ENCODE data around the gene EMC7.
"Not testable (repeated sequence)": the region's sequence is repeated elsewhere in the genome, so short reads cannot be mapped to it uniquely, and the experiment has no call there.

The EMC7 gene

DNA sequence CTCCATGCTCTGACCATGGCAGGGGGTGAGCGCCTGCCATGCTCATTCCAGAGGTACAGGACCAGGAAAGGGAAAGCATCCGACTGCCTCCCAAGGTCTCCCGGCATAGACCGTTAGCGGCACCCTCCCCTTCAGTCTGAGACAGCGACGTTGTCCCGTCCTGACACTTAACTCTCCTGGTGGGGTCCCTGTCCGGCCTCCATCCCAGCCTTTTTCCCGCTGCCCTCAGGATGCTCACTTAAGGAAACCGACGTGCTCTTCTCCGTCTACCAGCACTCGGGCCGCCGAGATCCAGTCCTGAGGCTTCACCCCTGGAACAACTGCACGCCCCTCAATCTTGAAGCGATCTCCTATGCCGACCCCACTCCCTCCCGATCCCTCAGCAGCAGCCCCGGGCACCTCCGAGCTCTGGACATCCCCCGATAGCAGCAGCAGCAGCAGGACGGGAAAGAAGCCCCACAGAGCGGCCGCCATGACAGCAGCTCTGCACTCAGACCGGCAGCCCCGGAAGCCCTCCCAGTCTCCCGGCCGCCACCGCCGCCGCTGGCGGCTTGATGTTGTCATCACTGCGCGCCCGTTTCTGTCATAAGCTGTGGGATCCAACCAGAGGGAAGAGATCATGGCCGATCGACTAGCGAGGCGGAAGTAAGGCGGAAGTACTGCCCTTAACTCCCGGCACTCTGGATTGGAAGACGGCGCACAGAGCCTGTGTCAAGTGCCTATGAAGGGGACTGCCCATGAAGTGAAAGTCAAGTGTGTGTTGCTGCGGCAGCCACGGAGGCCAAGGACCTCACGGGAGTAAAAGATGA lies at the start of gene EMC7, which contains the start of gene PGBD4:
EMC7 (minus strand) TSS at position 497 of the 809 bp plus-strand sequence; CDS start at position 474, 23 bp downstream.
PGBD4 (plus strand) TSS at position 718 of the 809 bp plus-strand sequence. CDS start 449 bp downstream, outside the sequence.
- FAIRE-seq (peak; percentile 99), DNase-seq (ENCODE audit: extremely low spot score, insufficient read length, low read depth) (peak; percentile 85)

DNA sequence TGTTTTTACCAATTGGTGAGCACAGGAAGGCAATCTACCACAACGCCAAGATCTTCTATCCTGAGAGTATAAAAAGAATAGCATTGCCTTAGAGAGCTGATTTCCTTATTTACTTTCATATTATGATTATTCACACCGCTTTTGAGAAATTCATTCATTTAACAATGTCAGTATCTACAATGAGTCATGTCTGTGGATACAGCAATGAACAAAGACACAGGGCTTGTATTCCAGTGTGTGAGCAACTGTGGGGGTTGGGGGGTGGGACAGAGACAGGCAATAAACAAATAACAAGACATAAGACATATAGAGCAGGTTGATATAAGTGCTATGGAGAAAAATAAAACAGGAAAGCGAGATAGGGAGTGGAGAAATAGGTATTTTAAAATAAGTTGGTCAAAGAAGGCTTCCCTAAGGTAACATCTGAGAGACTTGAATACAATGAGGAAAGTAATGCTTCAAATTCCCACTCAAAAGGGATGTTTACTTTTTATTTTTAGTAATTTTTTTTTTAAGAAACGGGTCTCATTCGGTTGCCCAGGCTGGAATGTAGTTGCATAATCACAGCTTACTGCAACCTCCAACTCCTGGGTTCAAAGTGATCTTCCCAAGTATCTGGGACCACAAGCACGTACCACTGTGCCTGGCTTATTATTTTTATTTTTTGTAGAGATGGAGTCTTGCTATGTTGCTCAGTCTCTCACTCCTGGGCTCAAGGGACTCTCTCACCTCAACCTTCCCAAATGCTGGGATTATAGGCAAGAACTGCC lies 45.9 kb upstream of the EMC7 start:
- FAIRE-seq: no peak
- no peak for DNase-seq (ENCODE audit: extremely low spot score, insufficient read length, low read depth)

DNA sequence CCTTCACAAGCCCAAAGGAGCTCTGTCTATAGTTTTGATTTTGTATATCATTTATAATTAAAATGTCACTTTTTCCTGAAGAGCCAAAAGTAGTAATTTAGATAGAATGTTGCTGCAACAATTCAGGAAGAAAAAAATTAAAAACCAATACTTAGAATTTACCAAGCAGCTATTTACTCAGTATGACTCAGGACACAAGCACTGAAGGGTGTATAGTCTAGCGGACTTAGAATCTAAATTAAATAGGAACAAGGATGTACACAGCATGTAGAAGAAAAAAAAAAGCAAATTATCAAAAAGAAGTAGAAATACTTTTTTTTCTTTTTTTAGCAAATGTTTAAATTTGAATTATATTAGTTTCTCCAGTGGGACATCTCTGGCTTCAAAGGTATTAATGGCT lies 31.8 kb upstream of the EMC7 start:
- DNase-seq (ENCODE audit: extremely low spot score, insufficient read length, low read depth) (no peak), FAIRE-seq (no peak)

DNA sequence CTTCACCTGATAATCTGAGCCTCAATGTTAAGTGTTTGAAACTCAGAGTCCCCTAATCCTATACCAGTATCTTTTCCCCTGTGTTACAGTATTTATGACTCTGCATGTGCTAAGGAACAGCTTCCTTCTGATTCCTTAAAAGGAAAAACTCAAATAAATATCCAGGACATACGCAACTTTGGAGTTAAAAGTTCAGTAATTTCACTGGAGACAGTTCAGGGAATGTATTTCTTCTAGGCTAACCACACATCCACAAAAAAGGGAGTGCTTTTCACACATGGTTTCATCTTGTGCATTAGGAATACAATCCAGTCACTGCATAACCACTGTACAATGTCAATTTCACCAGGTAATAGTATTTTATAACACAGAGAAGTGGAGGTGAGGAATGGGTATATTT lies 31.2 kb upstream of the EMC7 start:
- FAIRE-seq (no peak), DNase-seq (ENCODE audit: extremely low spot score, insufficient read length, low read depth) (no peak)

DNA sequence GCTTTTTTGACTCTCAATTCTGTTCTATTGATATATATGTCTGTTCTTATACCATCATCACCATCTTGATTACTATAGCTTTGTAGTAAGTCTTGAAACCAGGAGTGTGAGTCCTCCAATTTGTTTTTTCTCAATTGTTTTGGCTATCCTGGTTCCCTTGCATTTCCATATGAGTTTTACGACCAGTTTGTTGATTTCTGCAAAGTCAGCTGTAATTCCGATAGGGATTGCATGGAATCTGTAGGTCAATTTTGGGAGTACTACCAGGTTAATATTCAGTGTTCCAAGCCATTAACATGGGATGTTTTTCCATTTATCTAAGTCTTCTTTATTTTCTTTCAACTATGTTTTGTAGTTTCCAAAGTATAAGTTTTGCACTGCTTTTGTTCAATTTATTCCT lies 27.2 kb upstream of the EMC7 start:
- no peak for FAIRE-seq

DNA sequence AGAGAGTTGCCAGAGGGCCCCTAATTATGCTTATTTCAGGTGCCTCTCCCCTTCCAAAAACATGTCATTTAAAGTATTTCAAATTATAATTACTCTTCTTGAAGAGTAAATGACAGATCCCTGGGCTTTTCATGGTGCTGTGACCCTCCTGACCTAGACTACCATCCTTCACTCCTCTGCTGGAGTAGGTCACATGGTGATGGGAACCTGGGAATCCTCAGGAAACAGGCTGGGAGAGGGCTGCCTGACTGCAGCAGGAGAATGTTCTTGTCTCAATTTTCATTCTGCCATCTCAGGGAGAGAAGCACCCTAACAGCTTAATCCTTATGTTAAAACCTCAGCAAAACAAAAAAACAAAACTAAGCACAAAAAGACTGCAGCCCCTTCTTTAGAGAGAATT lies 24.9 kb upstream of the EMC7 start:
- no peak for FAIRE-seq
- no peak for DNase-seq (ENCODE audit: extremely low spot score, insufficient read length, low read depth)

More for the DNA sequence above, 27.2 kb upstream of the EMC7 start:
- DNase-seq (ENCODE audit: extremely low spot score, insufficient read length, low read depth): no peak

DNA sequence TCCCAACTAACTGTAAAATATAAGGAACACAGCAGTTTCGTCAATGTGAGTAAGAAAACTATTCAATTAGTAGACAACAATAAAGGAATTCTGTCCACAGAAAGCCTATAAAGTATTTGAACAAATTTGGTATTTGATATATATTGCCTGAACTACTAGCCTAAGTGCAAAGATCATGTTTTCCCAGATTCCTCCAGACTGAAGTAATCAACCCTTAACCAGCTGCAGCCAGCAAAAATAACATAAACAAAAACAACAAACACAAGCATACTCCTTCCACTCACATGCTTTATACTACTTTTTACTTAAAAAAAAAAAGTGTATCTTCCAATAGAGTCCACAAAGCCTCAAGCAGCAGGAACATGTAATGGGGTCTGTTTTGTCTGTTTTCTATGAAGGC lies 24.3 kb upstream of the EMC7 start:
- no peak for FAIRE-seq
- no peak for DNase-seq (ENCODE audit: extremely low spot score, insufficient read length, low read depth)

DNA sequence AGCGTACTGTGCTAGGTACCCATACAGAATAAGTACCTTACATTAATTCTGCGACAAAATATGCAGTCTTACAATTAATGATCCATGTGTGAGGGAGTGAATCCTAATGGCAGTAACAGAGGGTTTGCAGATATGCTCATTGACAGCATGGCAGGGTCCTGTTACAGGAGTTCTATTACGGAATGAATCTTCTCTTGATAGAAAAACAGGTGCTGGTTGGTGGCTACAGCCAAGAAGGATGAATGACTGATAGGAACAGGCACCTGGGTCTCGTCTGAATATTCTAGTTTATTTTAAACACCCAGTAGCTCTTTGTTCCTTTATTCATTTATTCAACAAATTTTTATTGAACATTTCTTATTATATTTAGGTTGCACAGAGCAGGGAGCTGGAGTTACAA lies 23.0 kb upstream of the EMC7 start:
- DNase-seq (ENCODE audit: extremely low spot score, insufficient read length, low read depth) (no peak), FAIRE-seq (no peak)

DNA sequence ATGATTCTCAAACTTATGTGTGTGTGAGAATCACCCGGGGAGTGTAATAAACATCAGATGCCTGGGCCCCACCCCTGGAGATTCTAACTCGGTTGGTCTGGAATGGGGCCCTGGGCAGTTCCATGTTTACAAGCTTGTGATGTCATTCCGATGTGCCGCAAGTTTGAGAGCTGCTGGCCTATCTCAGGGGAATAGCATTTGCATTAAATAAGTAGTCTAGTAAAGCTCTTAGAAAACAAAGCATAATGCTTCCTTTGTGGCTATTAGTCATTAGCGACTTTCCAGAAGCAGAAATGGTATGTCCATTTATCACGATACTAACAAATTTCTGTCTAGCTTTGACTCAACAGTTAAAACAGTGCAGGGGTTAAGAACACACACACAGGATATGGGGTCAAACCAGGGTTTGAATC lies 21.1 kb upstream of the EMC7 start:
- DNase-seq (ENCODE audit: extremely low spot score, insufficient read length, low read depth) (no peak), FAIRE-seq (no peak)

DNA sequence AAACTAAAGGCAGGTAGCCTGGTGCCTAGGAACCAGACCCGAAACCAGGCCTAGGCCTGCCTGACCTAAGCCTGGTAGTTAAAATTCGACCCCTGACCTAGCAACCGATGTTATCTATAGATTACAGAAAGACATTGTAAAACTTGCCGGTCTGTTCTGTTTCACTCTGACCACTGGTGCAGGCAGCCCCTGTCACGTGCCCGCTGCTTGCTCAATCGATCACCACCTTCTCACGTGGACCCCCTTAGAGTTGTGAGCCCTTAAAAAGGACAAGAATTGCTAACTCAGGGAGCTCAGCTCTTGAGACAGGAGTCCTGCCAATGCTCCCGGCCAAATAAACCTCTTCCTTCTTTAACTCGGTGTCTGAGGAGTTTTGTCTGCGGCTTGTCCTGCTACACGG lies 20.1 kb upstream of the EMC7 start:
- not testable (repeated sequence) for FAIRE-seq

DNA sequence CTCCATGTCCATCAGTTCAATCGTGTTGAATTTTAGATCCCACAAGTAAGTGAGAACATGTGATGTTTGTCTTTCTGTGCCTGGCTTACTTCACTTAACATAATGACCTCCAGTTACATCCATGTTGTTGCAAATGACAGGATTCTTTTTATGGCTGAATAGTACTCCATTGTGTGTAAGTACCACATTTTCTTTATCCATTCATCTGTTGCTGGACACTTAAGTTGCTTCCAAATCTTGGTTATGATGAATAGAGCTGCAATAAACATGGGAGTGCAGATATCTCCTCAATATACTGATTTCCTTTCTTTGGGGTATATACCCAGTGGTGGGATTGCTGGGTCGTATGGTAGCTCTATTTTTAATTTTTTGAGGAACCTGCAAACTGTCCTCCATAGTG lies 18.8 kb upstream of the EMC7 start:
- not testable (repeated sequence) for FAIRE-seq; DNase-seq (ENCODE audit: extremely low spot score, insufficient read length, low read depth)

More for the DNA sequence above, 20.1 kb upstream of the EMC7 start:
- DNase-seq (ENCODE audit: extremely low spot score, insufficient read length, low read depth): not testable (repeated sequence)

DNA sequence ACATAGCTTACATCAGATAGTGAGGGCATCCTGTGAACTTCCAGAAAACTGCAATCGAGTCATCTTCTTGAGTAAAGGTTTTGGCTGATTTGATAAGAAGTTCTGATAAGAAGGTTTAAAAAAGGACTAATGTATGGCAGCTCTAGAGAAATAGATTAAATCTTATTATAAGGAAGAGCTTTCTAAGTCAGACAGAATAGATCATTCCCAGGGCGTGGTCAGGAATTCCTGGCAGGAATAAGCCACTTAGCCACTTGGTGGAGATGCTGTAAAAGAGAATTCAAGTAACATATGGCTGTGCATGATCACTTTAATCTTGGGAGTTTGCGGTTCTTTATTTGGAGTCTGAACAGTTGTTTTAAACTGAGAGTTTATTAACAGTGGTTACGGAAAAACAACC lies 17.6 kb upstream of the EMC7 start:
- no peak for DNase-seq (ENCODE audit: extremely low spot score, insufficient read length, low read depth)
- no peak for FAIRE-seq

DNA sequence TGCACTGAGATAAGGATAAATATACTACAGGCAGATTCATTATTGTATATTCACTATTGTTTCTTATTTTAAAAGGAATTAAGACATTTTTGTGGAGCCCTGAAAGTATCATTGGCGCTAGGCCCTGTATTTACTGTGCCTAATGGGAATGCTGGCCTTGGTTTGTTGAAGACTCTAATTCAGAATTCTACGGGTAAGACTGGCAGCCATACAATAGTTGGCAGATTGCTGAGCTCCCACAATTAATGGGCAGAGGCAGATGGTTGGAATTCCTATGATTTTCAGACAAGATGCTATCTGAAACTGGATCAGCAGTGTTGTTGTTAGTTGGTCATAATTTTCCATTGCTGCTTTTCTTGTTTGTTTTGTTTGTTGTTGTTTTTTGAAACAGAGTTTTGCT lies 15.0 kb upstream of the EMC7 start:
- FAIRE-seq (no peak), DNase-seq (ENCODE audit: extremely low spot score, insufficient read length, low read depth) (no peak)

DNA sequence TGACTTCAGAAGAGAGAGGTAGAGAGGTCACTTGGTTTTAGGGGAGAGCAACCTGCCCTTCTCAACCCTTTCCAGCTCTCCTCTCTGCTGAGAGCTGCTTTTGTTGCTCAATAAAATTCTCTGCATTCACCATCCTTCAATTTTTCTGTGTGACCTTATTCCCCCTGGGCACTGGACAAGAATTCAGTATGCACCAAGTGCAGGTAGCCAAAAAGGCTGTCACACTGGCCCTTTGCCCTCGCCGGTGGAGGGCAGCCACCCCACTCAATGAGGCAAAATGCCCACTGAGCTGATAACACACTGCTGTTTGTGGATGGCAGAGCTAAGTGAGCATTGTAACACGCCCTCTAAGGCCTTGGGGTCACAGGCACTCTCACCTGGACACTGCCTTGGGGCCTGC lies 13.1 kb upstream of the EMC7 start:
- no peak for DNase-seq (ENCODE audit: extremely low spot score, insufficient read length, low read depth)
- no peak for FAIRE-seq

DNA sequence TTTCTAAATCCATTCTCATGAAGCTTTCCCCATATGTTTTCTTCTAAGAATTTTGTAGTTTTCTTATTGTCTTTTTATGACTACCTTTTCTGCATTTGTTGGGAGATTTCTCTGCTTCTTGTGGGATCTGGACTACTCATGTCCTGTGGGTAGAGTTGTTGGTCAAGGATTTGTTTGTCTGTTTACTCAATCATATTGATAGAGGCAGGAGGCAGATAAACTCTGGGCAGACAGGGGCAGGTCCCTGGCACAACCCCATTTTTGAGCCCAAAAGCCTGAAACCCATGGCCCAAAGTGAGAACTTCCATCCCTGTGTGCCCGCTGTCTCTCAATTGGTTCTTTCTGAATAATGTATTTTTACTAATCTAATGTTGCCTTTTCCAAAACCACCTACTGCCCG lies 12.6 kb upstream of the EMC7 start:
- DNase-seq (ENCODE audit: extremely low spot score, insufficient read length, low read depth) (no peak), FAIRE-seq (no peak)

DNA sequence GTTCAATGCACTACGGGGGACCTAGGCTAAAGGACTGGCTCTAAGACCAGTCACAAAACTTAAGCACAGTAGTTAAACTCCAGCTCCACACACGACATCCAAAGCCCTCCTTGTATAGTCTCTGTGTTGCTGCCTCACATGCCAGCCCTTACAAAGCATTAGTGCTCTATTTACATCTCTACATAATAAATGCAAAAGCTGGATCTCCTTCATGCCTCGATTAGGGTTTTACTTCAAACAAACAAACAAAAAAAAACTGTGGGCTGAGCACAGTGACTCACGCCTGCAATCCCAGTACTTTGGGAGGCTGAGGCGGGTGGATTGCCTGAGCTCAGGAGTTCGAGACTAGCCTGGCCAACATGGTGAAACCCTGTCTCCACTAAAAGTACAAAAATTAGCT lies 9.8 kb upstream of the EMC7 start:
- FAIRE-seq: no peak
- DNase-seq (ENCODE audit: extremely low spot score, insufficient read length, low read depth): no peak

DNA sequence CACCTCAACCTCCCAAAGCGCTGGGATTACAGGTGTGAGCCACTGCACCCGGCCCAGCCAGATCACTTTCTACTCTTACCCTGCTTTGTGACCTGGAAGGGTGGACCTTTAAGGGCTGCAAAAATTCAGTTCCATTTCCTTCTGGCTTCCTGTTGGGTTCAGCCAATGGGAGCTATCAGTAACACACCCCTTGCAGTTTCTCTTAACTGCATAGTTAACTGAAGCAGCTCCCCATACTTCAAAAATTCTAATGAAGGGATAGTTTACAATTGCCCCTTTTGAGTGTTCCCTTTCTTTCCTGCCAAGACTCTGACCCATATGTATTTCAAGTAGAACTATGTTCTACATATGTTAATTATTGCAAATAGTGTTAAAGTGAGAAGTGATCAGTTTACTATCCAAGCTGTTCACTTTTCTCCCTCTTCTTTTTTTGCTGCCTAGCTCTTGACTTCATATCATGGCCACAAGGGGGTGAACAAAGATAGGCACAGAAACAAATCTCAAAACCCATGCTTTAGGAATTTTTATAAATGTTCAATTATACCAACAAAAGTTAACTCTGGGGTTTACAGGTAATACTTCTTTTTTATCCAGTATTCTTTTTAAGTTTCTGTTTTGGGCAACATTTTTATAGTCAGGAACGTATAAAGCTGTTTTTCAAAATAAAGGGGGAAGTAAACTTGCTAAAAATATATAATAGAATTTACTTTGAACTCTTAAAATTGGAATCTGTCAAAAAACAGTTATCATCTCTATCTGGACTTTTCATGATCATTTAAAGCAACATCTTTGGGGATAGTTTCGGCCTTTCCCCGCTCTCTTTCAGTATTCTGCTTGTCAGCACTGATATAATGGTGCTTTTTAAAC lies 8.4 kb upstream of the EMC7 start:
- DNase-seq (ENCODE audit: extremely low spot score, insufficient read length, low read depth) (no peak), FAIRE-seq (peak; percentile 81)

DNA sequence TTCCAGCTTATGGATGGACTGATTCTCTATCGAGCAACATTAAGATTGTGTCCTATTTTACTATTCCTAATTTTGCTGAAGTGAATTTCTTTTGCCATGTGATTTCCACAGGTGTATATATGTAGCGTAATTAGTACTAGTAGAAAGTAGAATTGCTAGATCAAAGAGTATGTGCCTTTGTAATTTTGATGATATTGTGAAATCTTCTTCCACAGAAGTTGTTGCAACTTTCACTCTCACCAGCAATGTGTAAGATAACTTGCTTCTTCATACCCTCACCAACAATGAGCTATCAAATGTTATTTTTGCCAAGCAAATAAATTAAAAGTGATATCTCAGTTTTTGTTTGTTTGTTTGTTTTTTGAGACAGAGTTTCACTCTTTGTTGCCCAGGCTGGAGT lies 5.7 kb upstream of the EMC7 start:
- no peak for DNase-seq (ENCODE audit: extremely low spot score, insufficient read length, low read depth)
- no peak for FAIRE-seq

DNA sequence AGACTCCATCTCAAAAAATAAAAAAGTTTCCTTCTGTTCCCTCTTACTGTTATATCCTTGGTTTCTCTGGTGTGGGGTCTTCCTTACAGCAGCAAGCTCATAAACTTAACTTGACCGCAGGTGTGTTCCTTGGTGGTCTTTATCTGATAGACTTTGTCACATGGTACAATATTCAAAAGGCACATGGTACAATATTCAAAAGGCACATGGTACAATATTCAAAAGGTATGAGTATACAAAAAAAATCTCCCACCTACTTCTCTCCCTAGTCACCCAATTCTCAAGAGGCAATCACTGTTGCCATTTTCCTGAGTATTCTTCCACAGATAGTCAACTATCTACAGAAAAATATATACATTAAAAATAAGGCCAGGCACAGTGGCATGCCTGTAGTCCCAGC lies 4.8 kb upstream of the EMC7 start:
- FAIRE-seq (no peak), DNase-seq (ENCODE audit: extremely low spot score, insufficient read length, low read depth) (no peak)

DNA sequence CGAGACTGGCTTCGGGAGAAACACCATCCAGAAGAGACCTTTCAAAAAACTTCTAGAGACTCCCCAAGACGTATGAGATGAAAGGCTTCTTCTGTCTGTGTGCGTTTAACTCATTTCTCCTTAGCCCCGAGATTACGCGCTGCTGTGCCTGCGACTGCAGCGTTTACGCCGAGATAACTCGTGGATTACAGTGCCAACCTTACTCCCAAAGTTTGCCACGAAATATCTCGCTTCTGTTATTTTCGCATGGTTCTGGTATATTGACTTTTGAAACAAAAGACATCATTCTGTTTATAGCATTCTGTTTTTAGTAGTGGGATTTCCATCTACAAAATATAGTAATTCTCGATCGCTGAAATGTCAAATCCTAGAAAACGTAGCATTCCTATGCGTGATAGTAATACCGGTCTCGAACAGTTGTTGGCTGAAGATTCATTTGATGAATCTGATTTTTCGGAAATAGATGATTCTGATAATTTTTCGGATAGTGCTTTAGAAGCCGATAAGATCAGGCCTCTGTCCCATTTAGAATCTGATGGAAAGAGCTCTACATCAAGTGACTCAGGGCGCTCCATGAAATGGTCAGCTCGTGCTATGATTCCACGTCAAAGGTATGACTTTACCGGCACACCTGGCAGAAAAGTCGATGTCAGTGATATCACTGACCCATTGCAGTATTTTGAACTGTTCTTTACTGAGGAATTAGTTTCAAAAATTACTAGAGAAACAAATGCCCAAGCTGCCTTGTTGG lies 688 bp upstream of the EMC7 start:
- DNase-seq (ENCODE audit: extremely low spot score, insufficient read length, low read depth) (no peak), FAIRE-seq (no peak)

Data from GM18507 (cell line).